PFSK-1 (cell line): ENCODE measurements around the gene SEMA4B.

Experiments used
- FOXP2 ChIP-seq: optimal IDR thresholded peaks from 2 replicates; pipeline ENCODE3; 2011; ENCODE audit warnings: borderline replicate concordance, control low read depth, inconsistent platforms; ENCODE audit not compliant: insufficient read depth; ENCODE audit errors: extremely low read length, extremely low read depth
- POLR2AphosphoS5 ChIP-seq: IDR thresholded peaks from 2 replicates; pipeline ENCODE4 v1.6.1; 2012; ENCODE audit warnings: low read depth, mild to moderate bottlenecking, control low read depth, low read length, moderate library complexity
- SIN3A ChIP-seq: IDR thresholded peaks from 2 replicates; pipeline ENCODE4 v1.6.1; 2012; ENCODE audit warnings: mild to moderate bottlenecking, low read length, moderate library complexity, borderline replicate concordance; ENCODE audit not compliant: insufficient read depth
- TAF1 ChIP-seq: IDR thresholded peaks from 2 replicates; pipeline ENCODE4 v1.6.1; 2012; ENCODE audit warnings: low read length, control low read depth, borderline replicate concordance; ENCODE audit not compliant: insufficient read depth
- TF ChIP-seq, protein P1 (sequence below), 2 experiments: IDR thresholded peaks; 2 replicates each; pipeline versions ENCODE4 v1.6.1 to v1.8.0; 2011 to 2012; ENCODE audit warnings: low read depth in 2 of 2, low read length in 2 of 2, control low read depth in 1 of 2, inconsistent platforms in 1 of 2, mild to moderate bottlenecking in 1 of 2, moderate library complexity in 1 of 2; ENCODE audit not compliant: insufficient read depth in 1 of 2

The SEMA4B gene

DNA sequence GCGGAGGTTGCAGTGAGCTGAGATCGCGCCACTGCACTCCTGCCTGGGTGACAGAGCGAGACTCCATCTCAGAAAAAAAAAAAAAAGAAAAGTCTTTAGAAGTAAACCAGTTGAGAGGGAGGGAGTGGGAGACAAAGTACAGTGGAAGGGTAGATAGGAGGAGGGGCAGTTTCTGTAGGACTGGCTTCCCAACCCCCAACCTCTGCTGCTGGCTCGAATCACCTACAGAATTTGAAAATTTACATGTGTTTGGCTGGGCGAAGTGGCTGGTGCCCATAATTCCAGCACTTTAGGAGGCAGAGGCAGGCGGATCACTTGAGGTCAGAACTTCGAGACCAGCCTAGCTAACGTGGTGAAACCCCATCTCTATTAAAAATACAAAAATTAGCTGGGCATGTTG lies 24.1 kb upstream of the SEMA4B start:
- no peak for TF ChIP-seq TAF1
- TF ChIP-seq, protein P1, sequence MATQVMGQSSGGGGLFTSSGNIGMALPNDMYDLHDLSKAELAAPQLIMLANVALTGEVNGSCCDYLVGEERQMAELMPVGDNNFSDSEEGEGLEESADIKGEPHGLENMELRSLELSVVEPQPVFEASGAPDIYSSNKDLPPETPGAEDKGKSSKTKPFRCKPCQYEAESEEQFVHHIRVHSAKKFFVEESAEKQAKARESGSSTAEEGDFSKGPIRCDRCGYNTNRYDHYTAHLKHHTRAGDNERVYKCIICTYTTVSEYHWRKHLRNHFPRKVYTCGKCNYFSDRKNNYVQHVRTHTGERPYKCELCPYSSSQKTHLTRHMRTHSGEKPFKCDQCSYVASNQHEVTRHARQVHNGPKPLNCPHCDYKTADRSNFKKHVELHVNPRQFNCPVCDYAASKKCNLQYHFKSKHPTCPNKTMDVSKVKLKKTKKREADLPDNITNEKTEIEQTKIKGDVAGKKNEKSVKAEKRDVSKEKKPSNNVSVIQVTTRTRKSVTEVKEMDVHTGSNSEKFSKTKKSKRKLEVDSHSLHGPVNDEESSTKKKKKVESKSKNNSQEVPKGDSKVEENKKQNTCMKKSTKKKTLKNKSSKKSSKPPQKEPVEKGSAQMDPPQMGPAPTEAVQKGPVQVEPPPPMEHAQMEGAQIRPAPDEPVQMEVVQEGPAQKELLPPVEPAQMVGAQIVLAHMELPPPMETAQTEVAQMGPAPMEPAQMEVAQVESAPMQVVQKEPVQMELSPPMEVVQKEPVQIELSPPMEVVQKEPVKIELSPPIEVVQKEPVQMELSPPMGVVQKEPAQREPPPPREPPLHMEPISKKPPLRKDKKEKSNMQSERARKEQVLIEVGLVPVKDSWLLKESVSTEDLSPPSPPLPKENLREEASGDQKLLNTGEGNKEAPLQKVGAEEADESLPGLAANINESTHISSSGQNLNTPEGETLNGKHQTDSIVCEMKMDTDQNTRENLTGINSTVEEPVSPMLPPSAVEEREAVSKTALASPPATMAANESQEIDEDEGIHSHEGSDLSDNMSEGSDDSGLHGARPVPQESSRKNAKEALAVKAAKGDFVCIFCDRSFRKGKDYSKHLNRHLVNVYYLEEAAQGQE (IDR thresholded peaks at IDR 0.05; ENCODE audit: insufficient read depth in 1 of 2, low read depth in 2 of 2, low read length in 2 of 2), result no peak
- TF ChIP-seq SIN3A, result no peak
- TF ChIP-seq FOXP2, result no peak
- no peak for TF ChIP-seq POLR2AphosphoS5

DNA sequence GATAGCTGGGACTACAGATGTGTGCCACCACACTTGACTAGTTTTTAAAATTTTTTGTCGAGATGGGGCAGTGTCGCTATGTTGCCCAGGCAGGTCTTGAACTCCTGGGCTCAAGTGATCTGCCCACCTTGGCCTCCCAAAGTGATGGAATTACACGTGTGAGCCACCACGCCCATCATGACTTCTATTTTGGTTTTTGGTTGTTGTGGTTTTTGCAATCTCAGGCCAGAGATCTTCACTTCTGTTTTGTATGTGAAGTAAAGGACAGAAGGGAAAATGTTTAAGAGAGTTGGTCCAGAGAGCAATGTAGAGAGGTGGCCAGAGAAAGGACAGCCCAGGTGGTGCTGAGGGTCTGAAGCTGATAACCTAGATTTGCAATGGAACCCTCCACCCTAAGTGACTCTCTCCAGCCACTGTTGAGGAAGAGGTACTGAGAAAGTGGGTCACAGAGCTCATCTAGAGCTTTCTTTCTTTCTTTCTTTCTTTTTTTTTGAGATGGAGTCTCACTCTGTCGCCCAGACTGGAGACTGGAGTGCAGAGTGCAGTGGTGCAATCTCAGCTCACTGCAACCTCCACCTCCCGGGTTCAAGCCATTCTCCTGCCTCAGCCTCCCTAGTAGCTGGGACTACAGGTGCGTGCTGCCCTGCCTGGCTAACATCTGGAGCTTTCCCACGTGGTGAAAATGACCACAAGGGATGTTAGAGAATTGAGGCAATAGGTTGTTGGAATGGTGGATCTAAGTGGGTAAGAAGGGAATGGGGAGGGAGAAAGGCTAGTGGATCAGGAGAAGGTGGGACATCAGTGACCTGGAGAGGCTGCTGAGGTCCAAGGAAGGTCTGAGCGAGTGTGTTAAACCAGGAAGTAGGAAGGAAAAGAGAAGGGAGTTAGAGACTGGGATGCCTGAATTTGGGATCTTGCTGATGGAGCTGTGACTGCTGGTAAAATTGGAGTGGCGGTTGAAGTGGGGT lies 22.4 kb upstream of the SEMA4B start:
- TF ChIP-seq, protein P1 (IDR thresholded peaks at IDR 0.05; ENCODE audit: insufficient read depth in 1 of 2, low read depth in 2 of 2, low read length in 2 of 2), result no peak
- TF ChIP-seq SIN3A (no peak), TAF1 (no peak), FOXP2 (no peak), POLR2AphosphoS5 (no peak)

GRCh38 chr15:90181776-90182175 lies 19.4 kb upstream of the SEMA4B start:
- TF ChIP-seq, protein P1 (IDR thresholded peaks at IDR 0.05; ENCODE audit: insufficient read depth in 1 of 2, low read depth in 2 of 2, low read length in 2 of 2), result no peak

DNA sequence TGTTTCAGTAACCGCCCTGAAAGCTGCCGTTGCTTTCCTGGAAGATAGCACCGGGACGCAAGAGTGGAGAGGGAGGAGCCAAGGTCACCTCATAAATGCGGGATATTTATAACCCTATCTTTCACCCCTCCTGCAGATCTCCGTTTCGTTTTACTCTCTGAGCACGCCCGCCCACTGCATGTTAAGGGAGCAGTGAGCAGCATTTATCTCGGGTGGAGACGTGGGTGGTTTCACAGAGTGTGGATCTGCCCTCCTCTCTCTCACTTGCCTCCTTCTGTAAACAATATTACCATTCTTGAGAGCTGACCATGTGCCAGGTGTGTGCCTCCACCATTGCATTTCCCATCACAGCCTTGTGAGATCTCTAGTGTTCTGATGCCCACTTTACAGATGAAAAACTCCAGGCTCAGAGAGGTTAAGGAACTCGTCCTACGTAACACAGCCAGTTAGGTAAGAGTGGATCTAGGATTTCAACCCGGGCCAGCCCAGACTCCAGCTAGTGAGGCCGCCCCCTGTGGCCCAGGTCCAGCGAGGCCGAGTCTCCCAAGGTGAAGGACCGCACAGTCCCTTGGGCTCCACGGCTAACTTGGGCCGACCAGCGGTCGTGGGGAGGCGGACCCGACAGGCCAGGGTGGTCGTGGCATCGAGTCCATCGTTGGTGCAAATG lies 16.9 kb upstream of the SEMA4B start:
- no peak for TF ChIP-seq TAF1
- no peak for TF ChIP-seq POLR2AphosphoS5
- TF ChIP-seq SIN3A, result no peak
- TF ChIP-seq, protein P1 (IDR thresholded peaks at IDR 0.05; ENCODE audit: insufficient read depth in 1 of 2, low read depth in 2 of 2, low read length in 2 of 2), result no peak
- no peak for TF ChIP-seq FOXP2
